ENCODE results near the gene EHD2. TPM values are rescaled to one million over a fixed set of nuclear protein-coding genes. Genes with fewer than 3 reads are reported as not detected.

The EHD2 gene
- total RNA-seq, 1 donor from 2014 or later = 148 TPM

- Histone ChIP-seq H3K36me3 (peaks cover 47% of the 10 kb centered on the region), H3K27ac (no peak overlapping the region), H3K9me3 (no peaks in the 10 kb centered on the region), H3K4me1 (peaks cover 6% of the 10 kb centered on the region), H3K4me3 (no peak overlapping the region), H3K27me3 (ENCODE audit: low read depth) (no peaks in the 10 kb centered on the region)
- intact Hi-C loops (cut with DNase I) = no loop called here
- no peak for TF ChIP-seq CTCF (IDR thresholded peaks at IDR 0.05)
- ATAC-seq (no peak), DNase-seq (no peak)
These were observed 11.3 kb upstream of the EHD2 start for GRCh38 chr19:47701717-47702552.

DNA sequence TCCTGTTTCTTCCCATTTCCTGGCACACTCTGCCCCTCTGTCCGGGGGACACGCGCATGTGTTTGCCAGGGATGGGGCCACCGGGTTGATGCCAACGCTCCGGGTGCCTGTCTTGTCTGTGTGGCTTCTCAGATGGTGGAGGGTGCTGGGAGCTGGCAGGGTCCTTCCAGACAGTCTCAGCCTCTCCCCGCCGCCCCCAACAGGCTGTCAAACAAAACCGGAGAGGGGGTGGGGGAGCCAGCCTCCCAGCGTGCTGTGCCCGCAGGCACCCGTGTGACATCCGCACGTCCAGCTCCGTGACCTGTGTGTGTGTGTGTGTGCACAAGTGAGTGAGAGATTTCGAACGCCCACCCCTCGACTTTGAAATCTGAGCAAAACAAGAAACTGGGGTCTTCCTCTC, 10.6 kb upstream of the EHD2 start:
- Histone ChIP-seq H3K4me1 (peaks cover 5% of the 10 kb centered on the region), H3K27me3 (ENCODE audit: low read depth) (no peaks in the 10 kb centered on the region), H3K27ac (no peak overlapping the region), H3K4me3 (no peak overlapping the region), H3K9me3 (no peaks in the 10 kb centered on the region), H3K36me3 (peaks cover 47% of the 10 kb centered on the region)
- intact Hi-C loops (cut with DNase I) = no loop called here
- no peak for TF ChIP-seq CTCF (IDR thresholded peaks at IDR 0.05)
- ATAC-seq = no peak
- DNase-seq = no peak

DNA sequence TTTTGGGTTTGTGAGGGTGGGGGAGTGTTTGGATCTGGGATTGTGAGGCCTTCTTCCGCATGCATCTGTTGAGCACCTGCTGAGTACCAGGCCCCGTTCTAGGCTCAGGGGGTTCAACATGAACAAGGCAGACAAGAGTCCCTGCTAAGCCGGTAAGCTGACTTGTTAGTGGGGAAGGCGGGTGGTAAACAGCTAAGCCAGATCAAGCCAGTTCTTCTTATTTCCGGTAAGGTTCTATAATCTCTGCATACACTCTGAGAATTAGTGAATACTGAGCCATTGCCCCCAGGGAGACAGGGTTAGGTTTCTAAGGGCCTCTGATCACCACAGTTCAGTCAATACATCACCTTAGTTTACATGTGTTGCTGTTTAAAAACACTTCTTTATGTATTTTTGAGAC, 9.9 kb upstream of the EHD2 start:
- no peak for TF ChIP-seq CTCF (IDR thresholded peaks at IDR 0.05)
- no peak for ATAC-seq
- Histone ChIP-seq H3K27ac (no peak overlapping the region), H3K4me1 (no peaks in the 10 kb centered on the region), H3K9me3 (no peaks in the 10 kb centered on the region), H3K4me3 (no peak overlapping the region), H3K36me3 (peaks cover 45% of the 10 kb centered on the region), H3K27me3 (ENCODE audit: low read depth) (no peaks in the 10 kb centered on the region)
- intact Hi-C loops (cut with DNase I) = no loop called here
- DNase-seq = no peak

DNA sequence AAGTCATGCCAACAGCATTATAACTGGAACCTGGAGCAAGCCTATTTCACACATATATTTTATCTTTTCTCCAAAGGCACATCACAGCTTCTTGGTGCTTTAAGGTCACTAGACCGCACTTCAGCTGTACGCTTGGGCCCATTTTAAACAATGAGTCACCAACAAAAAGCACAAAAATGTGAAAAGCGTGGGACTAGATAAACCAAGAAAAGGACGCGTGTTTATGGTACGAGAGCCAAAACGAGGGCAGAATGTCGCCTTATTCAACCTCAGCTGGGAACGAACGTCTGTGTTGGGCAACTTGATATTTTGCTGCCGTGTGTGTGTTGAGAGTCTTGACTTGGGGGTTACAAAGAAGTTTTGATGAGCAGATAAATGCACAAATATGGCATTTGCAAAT, 9.2 kb upstream of the EHD2 start:
- Histone ChIP-seq H3K4me1 (no peaks in the 10 kb centered on the region), H3K27ac (no peak overlapping the region), H3K36me3 (peaks cover 38% of the 10 kb centered on the region), H3K4me3 (no peak overlapping the region), H3K9me3 (no peaks in the 10 kb centered on the region), H3K27me3 (ENCODE audit: low read depth) (no peaks in the 10 kb centered on the region)
- TF ChIP-seq CTCF (IDR thresholded peaks at IDR 0.05) = no peak
- ATAC-seq (no peak), DNase-seq (no peak)
- intact Hi-C loops (cut with DNase I) = no loop called here

DNA sequence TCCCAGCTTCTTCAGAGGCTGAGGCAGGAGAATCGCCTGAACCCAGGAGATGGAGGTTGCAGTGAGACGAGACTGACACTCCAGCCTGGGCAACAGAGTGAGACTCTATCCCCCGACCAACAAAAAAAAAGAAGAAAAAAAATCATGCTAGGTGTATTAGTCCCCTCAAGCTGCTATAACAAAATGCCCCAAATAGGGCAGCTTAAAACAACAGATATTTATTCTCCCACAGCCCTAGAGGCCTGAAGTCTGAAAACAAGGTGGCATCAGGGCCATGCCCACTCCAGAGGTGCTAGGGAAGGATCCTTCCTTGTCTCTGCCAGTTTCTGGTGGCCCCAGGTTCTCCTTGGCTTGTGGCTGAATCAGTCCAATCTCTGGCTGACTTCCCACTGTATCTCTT, 8.6 kb upstream of the EHD2 start:
- Histone ChIP-seq H3K4me3 (no peak overlapping the region), H3K27ac (no peak overlapping the region), H3K9me3 (no peaks in the 10 kb centered on the region), H3K36me3 (peaks cover 33% of the 10 kb centered on the region), H3K27me3 (ENCODE audit: low read depth) (no peaks in the 10 kb centered on the region), H3K4me1 (no peaks in the 10 kb centered on the region)
- intact Hi-C loops (cut with DNase I) = loop anchor here (5.0 kb wide), 1 partner anchor 267 kb away; no protein-coding TSS in a partner anchor
- DNase-seq = no peak
- no peak for TF ChIP-seq CTCF (IDR thresholded peaks at IDR 0.05)
- no peak for ATAC-seq

All from lower lobe of right lung (tissue), 2 donors.